Measurements from ENCODE around the gene FAM120A.

DNA sequence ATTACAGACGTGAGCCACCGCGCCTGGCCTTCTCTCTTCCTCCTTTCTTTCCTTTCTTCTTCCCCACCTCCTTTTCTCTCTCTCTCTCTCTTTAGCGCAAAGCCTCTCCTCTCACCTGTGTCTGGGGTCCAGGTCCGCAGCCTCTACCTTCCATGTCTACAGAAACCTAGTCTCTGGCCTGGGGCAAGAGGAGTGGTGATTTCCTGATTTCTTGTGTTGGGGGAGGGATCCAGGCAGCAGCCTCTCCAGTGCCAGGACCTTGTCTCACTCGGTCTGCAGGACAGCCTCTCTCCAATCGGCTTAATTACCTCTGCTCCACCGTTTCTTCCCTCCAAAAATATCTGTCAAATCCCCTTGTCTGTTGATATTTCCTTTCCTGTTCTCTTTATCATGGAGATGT, 16.1 kb upstream of the FAM120A start:
- TF ChIP-seq, protein P1, sequence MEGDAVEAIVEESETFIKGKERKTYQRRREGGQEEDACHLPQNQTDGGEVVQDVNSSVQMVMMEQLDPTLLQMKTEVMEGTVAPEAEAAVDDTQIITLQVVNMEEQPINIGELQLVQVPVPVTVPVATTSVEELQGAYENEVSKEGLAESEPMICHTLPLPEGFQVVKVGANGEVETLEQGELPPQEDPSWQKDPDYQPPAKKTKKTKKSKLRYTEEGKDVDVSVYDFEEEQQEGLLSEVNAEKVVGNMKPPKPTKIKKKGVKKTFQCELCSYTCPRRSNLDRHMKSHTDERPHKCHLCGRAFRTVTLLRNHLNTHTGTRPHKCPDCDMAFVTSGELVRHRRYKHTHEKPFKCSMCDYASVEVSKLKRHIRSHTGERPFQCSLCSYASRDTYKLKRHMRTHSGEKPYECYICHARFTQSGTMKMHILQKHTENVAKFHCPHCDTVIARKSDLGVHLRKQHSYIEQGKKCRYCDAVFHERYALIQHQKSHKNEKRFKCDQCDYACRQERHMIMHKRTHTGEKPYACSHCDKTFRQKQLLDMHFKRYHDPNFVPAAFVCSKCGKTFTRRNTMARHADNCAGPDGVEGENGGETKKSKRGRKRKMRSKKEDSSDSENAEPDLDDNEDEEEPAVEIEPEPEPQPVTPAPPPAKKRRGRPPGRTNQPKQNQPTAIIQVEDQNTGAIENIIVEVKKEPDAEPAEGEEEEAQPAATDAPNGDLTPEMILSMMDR (IDR thresholded peaks at IDR 0.05; ENCODE audit: insufficient read depth, low read depth, low read length): no peak
- no peak for TF ChIP-seq EZH2 (IDR thresholded peaks at IDR 0.05; ENCODE audit: insufficient read depth, low read length)
